ENCODE results near the gene ACKR2.

GRCh38 chr3:42876940-42877720, 67.9 kb downstream of the ACKR2 start:
- TF ChIP-seq ERF (CRISPR knock-in tag; IDR thresholded peaks at IDR 0.05) (no peak), ZMYM4 (CRISPR knock-in tag; IDR thresholded peaks at IDR 0.05) (no peak)
